Measurements from ENCODE around the gene SPIRE2. TPM values are rescaled to one million over a fixed set of nuclear protein-coding genes. Genes with fewer than 3 reads are reported as not detected.

SPIRE2 gene
- polyA plus RNA-seq, 3 donors: 1.5 to 3.4 (median 2.2) TPM

GRCh38 chr16:89917773-89918452 is 89.6 kb downstream of the SPIRE2 start:
- H3K27ac ChIP-seq (ENCODE audit: low read depth, low read length): no peak overlapping the region
- WGBS, 3 donors: 0 to 2% (median 1%) methylated on average over 37 to 39 of the region's 39 CpGs

GRCh38 chr16:89918453-89919347 is 90.4 kb downstream of the SPIRE2 start, which contains the start of gene MC1R:
Gene MC1R (plus strand): TSS chr16:89918862. CDS start chr16:89919259, 397 bp downstream.
- no peak within 1 kb of the TSS for H3K27ac ChIP-seq (ENCODE audit: low read depth, low read length)
- WGBS, 3 donors: 6 to 7% (median 6%) methylated on average over 23 of the region's 23 CpGs

DNA sequence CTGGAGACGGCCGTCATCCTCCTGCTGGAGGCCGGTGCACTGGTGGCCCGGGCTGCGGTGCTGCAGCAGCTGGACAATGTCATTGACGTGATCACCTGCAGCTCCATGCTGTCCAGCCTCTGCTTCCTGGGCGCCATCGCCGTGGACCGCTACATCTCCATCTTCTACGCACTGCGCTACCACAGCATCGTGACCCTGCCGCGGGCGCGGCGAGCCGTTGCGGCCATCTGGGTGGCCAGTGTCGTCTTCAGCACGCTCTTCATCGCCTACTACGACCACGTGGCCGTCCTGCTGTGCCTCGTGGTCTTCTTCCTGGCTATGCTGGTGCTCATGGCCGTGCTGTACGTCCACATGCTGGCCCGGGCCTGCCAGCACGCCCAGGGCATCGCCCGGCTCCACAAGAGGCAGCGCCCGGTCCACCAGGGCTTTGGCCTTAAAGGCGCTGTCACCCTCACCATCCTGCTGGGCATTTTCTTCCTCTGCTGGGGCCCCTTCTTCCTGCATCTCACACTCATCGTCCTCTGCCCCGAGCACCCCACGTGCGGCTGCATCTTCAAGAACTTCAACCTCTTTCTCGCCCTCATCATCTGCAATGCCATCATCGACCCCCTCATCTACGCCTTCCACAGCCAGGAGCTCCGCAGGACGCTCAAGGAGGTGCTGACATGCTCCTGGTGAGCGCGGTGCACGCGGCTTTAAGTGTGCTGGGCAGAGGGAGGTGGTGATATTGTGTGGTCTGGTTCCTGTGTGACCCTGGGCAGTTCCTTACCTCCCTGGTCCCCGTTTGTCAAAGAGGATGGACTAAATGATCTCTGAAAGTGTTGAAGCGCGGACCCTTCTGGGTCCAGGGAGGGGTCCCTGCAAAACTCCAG is 91.5 kb downstream of the SPIRE2 start:
- 88 to 90% (median 90%) methylated on average over 52 of the region's 52 CpGs for WGBS, 3 donors
- H3K27ac ChIP-seq (ENCODE audit: low read depth, low read length): no peak overlapping the region

DNA sequence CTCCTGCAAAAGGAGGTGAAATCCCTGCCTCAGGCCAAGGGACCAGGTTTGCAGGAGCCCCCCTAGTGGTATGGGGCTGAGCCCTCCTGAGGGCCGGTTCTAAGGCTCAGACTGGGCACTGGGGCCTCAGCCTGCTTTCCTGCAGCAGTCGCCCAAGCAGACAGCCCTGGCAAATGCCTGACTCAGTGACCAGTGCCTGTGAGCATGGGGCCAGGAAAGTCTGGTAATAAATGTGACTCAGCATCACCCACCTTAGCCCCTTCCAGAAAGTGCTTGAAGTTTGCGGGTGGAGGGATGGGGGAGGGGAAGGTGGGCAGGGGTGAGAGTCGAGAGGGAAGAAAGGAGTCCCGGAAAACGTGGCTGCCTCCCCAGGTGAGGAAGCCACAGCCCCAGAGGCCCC is 92.4 kb downstream of the SPIRE2 start:
- 26 to 43% (median 35%) methylated on average over 6 of the region's 6 CpGs for WGBS, 3 donors
- no peak overlapping the region for H3K27ac ChIP-seq (ENCODE audit: low read depth, low read length)

Other genes starting within 250 kb of the SPIRE2 start
- 100 to 1,000 TPM in 1 of 3 donors, under 1 TPM in 2; 0.16 to 133 (median 0.34) TPM for gene DPEP1, start 214.8 kb upstream of the SPIRE2 start, polyA plus RNA-seq
- gene CHMP1A, start 170.8 kb upstream of the SPIRE2 start, polyA plus RNA-seq: 10 to 100 TPM; 34.9 to 59.4 (median 54.2) TPM
- 1 to 10 TPM; 2.7 to 3.1 (median 2.8) TPM for gene SPATA33, start 170.6 kb upstream of the SPIRE2 start, polyA plus RNA-seq
- gene CDK10, start 141.8 kb upstream of the SPIRE2 start, polyA plus RNA-seq: 10 to 100 TPM; 58.4 to 66.1 (median 59.4) TPM
- 10 to 100 TPM in 2 of 3 donors, 1 to 10 TPM in 1; 7.3 to 22.6 (median 11.6) TPM for gene SPATA2L, start 126.8 kb upstream of the SPIRE2 start, polyA plus RNA-seq
- gene VPS9D1, start 107.6 kb upstream of the SPIRE2 start, polyA plus RNA-seq: 10 to 100 TPM in 2 of 3 donors, 1 to 10 TPM in 1; 5.9 to 19.8 (median 17.3) TPM
- gene ZNF276, start 106.9 kb upstream of the SPIRE2 start, polyA plus RNA-seq: 10 to 100 TPM; 10.7 to 22.5 (median 20.1) TPM
- 1 to 10 TPM; 1.3 to 2.8 (median 2.0) TPM for gene FANCA, start 11.8 kb upstream of the SPIRE2 start, polyA plus RNA-seq
- 100 to 1,000 TPM in 1 of 3 donors, 10 to 100 TPM in 2; 88.9 to 122 (median 99.0) TPM for gene TCF25, start 45.1 kb downstream of the SPIRE2 start, polyA plus RNA-seq
- gene MC1R, start 90.4 kb downstream of the SPIRE2 start, polyA plus RNA-seq: 1 to 10 TPM; 2.3 to 2.7 (median 2.5) TPM
- 1 to 10 TPM; 2.6 to 7.6 (median 5.1) TPM for gene TUBB3, start 94.9 kb downstream of the SPIRE2 start, polyA plus RNA-seq
- gene DEF8, start 120.3 kb downstream of the SPIRE2 start, polyA plus RNA-seq: 10 to 100 TPM; 36.6 to 60.7 (median 49.0) TPM
- gene DBNDD1, start 191.0 kb downstream of the SPIRE2 start, polyA plus RNA-seq: 10 to 100 TPM in 1 of 3 donors, under 1 TPM in 2; 0.56 to 10.5 (median 0.82) TPM
- not detected for gene PRDM7, start 248.9 kb downstream of the SPIRE2 start, polyA plus RNA-seq